ENCODE measurements around the gene SH3BGRL2. TPM values are rescaled to one million over a fixed set of nuclear protein-coding genes. Genes with fewer than 3 reads are reported as not detected.

Gene SH3BGRL2
- total and polyA plus RNA-seq, 2 of the 8 experiments (the other 6 are each of a cell fraction or from before 2014, with no cell fraction given), result 6.0 to 20.3 TPM

DNA sequence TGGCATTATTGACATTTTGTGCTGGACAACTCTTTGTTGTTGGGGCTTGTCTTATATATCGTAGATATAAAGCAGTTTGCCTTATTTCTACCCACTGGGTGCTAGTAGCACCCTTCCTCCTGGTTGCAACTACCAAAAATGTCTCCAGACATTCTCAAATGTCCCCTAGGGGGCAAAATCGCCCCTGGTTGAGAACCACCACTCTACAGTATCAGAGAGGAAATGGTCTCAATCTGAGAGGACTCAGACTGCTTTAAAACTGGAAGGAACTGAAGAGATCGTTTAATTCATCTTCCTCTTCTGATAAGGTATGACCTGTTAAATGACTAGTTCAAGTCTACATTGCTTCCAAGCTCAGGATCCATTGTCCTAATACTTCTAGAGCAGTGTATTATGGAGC lies 14.9 kb downstream of the SH3BGRL2 start:
- WGBS, 2 experiments (ENCODE audit: extremely low coverage in 1 of 2, insufficient coverage in 1 of 2, insufficient read length in 1 of 2, insufficient replicate concordance in 2 of 2, low coverage in 1 of 2, low lambda C conversion rate in 2 of 2, missing lambda C conversion rate in 1 of 2), result 59% methylated on average over 3 of the region's 3 CpGs; no CpG with 5 or more reads in 1 of the 2 experiments
- Histone ChIP-seq H4K8ac (ENCODE audit: extremely low read depth, insufficient read depth, low read length) (no peak overlapping the region), H3K4me1 (replicated peaks in 1 of 4; ENCODE audit: control insufficient read depth in 3 of 4, insufficient read depth in 4 of 4, low read length in 3 of 4) (peaks cover 0 to 3% (median 2%) of the 10 kb centered on the region in 4 experiments; a peak in 2 of 7 replicates), H3K14ac (ENCODE audit: insufficient read length) (no peak overlapping the region), H3K23ac (ENCODE audit: insufficient read length) (no peak overlapping the region), H2BK15ac (ENCODE audit: low read length) (no peak overlapping the region), H3K27ac (ENCODE audit: low read depth, low read length) (no peak overlapping the region), H3K4ac (replicated peaks; ENCODE audit: insufficient read length, low read depth, low read length) (no peak overlapping the region), H3K9me3 (ENCODE audit: insufficient read depth in 2 of 2, low read depth in 1 of 2, low read length in 1 of 2) (no peaks in the 10 kb centered on the region), H4K91ac (replicated peaks; ENCODE audit: insufficient read length, low read length) (no peak overlapping the region), H2BK20ac (ENCODE audit: low read length) (no peak overlapping the region), H2AFZ (ENCODE audit: low read length) (no peak overlapping the region), H2BK120ac (replicated peaks; ENCODE audit: low read depth, low read length) (no peak overlapping the region), H4K20me1 (replicated peaks in 1 of 2; ENCODE audit: control insufficient read depth in 1 of 2, insufficient read depth in 2 of 2, low read length in 2 of 2) (no peaks in the 10 kb centered on the region), H3K18ac (ENCODE audit: extremely low read depth, low read length) (no peak overlapping the region), H3K79me2 (ENCODE audit: control insufficient read depth in 1 of 2, insufficient read depth in 2 of 2, low read length in 2 of 2) (peaks cover 0 to 10% of the 10 kb centered on the region in 2 experiments; a peak in 2 of 4 replicates), H3K79me1 (ENCODE audit: low read depth, low read length) (no peaks in the 10 kb centered on the region), H2BK5ac (ENCODE audit: low read depth, low read length) (no peak overlapping the region), H2BK12ac (ENCODE audit: low read depth, low read length) (no peak overlapping the region), H3K36me3 (ENCODE audit: control insufficient read depth in 2 of 4, insufficient read depth in 4 of 4, low read length in 3 of 4) (no peaks in the 10 kb centered on the region; a peak in 1 of 8 replicates), H3K9ac (replicated peaks in 1 of 4; ENCODE audit: extremely low read depth in 1 of 4, low read depth in 3 of 4, low read length in 3 of 4) (no peak overlapping the region), H3K23me2 (ENCODE audit: low read depth, low read length) (peaks cover under 1% of the 10 kb centered on the region; the same call in 1 of the 2 replicates), H3K56ac (replicated peaks; ENCODE audit: insufficient read length, low read depth, low read length) (no peak overlapping the region), H3K4me2 (ENCODE audit: insufficient read depth in 1 of 2, low read depth in 2 of 2, low read length in 2 of 2) (no peak overlapping the region), H3K27me3 (replicated peaks in 1 of 4; ENCODE audit: control insufficient read depth in 3 of 4, extremely low read depth in 1 of 4, insufficient read depth in 3 of 4, low read length in 3 of 4) (no peaks in the 10 kb centered on the region), H4K5ac (ENCODE audit: insufficient read length, low read depth, low read length) (no peak overlapping the region), H2AK5ac (ENCODE audit: low read depth, low read length) (no peak overlapping the region), H3K4me3 (ENCODE audit: extremely low read depth in 1 of 4, insufficient read depth in 2 of 4, low read depth in 3 of 4, low read length in 4 of 4) (no peak overlapping the region)
- CTCF ChIA-PET (ENCODE audit: partially characterized antibody), result interaction anchor here (0.7 to 3.1 kb wide), 25 partner anchors 9 to 406 kb away, joined by 3 to 25 read pairs (median 4); no protein-coding TSS in a partner anchor
- FAIRE-seq (peak; percentile 65), DNase-seq (ENCODE audit: low read depth in 1 of 2, low spot score in 2 of 2) (peak in 1 of 2 experiments; percentile 47)
- POLR2A ChIA-PET (ENCODE audit: partially characterized antibody), result no interaction called here
- TF ChIP-seq, protein P1, sequence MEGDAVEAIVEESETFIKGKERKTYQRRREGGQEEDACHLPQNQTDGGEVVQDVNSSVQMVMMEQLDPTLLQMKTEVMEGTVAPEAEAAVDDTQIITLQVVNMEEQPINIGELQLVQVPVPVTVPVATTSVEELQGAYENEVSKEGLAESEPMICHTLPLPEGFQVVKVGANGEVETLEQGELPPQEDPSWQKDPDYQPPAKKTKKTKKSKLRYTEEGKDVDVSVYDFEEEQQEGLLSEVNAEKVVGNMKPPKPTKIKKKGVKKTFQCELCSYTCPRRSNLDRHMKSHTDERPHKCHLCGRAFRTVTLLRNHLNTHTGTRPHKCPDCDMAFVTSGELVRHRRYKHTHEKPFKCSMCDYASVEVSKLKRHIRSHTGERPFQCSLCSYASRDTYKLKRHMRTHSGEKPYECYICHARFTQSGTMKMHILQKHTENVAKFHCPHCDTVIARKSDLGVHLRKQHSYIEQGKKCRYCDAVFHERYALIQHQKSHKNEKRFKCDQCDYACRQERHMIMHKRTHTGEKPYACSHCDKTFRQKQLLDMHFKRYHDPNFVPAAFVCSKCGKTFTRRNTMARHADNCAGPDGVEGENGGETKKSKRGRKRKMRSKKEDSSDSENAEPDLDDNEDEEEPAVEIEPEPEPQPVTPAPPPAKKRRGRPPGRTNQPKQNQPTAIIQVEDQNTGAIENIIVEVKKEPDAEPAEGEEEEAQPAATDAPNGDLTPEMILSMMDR (IDR thresholded peaks at IDR 0.05; ENCODE audit: control extremely low read depth in 1 of 3, insufficient read depth in 1 of 3, low read depth in 1 of 3, low read length in 3 of 3), result peak in 2 of 3 experiments; percentile 56 to 62; a peak in 3 of 4 replicates
- no peak for TF ChIP-seq GTF2F1 (IDR thresholded peaks at IDR 0.05; ENCODE audit: borderline replicate concordance, low read depth, low read length)
- TF ChIP-seq RAD21 (IDR thresholded peaks at IDR 0.05 in 1 of 2, conservative IDR thresholded peaks at IDR 0.05 in 1 of 2; ENCODE audit: low read depth in 2 of 2, low read length in 2 of 2), result peak; percentile 53 to 72

All from H1 (cell line).